ENCODE data around the gene SAV1.
"Not testable (repeated sequence)": the region's sequence is repeated elsewhere in the genome, so short reads cannot be mapped to it uniquely, and the experiment has no call there.

SAV1 gene

GRCh38 chr14:50667996-50668825, at the start of gene SAV1:
Gene SAV1 (minus strand): TSS chr14:50668306. CDS start chr14:50667967, 339 bp downstream.
- peak; percentile 35 for DNase-seq (ENCODE audit: low read depth)

- DNase-seq (ENCODE audit: low read depth): no peak
These were observed 49.7 kb upstream of the SAV1 start for GRCh38 chr14:50717811-50718210.

GRCh38 chr14:50714450-50715073, 46.5 kb upstream of the SAV1 start:
- no peak for DNase-seq (ENCODE audit: low read depth)

GRCh38 chr14:50711043-50711442, 42.9 kb upstream of the SAV1 start:
- no peak for DNase-seq (ENCODE audit: low read depth)

GRCh38 chr14:50705026-50705593, 37.0 kb upstream of the SAV1 start:
- DNase-seq (ENCODE audit: low read depth): no peak

GRCh38 chr14:50704454-50705010, 36.4 kb upstream of the SAV1 start:
- DNase-seq (ENCODE audit: low read depth): no peak

GRCh38 chr14:50697659-50698290, 29.7 kb upstream of the SAV1 start:
- no peak for DNase-seq (ENCODE audit: low read depth)

GRCh38 chr14:50694260-50694659, 26.2 kb upstream of the SAV1 start:
- not testable (repeated sequence) for DNase-seq (ENCODE audit: low read depth)

GRCh38 chr14:50688875-50689274, 20.8 kb upstream of the SAV1 start:
- no peak for DNase-seq (ENCODE audit: low read depth)

GRCh38 chr14:50679674-50680073, 11.6 kb upstream of the SAV1 start:
- no peak for DNase-seq (ENCODE audit: low read depth)

- DNase-seq (ENCODE audit: low read depth): no peak
These were observed 10.1 kb upstream of the SAV1 start for GRCh38 chr14:50678163-50678562.

- DNase-seq (ENCODE audit: low read depth): no peak
These were observed 9.5 kb upstream of the SAV1 start for GRCh38 chr14:50677527-50678063.

- no peak for DNase-seq (ENCODE audit: low read depth)
These were observed 8.9 kb upstream of the SAV1 start for GRCh38 chr14:50676814-50677516.

GRCh38 chr14:50675597-50675996, 7.5 kb upstream of the SAV1 start:
- no peak for DNase-seq (ENCODE audit: low read depth)

GRCh38 chr14:50670866-50671256, 2.8 kb upstream of the SAV1 start:
- no peak for DNase-seq (ENCODE audit: low read depth)

GRCh38 chr14:50670196-50670865, 2.2 kb upstream of the SAV1 start:
- no peak for DNase-seq (ENCODE audit: low read depth)

- no peak for DNase-seq (ENCODE audit: low read depth)
These were observed 1.4 kb upstream of the SAV1 start for GRCh38 chr14:50669441-50669986.

- DNase-seq (ENCODE audit: low read depth): no peak
These were observed 679 bp upstream of the SAV1 start for GRCh38 chr14:50668826-50669143.

- DNase-seq (ENCODE audit: low read depth): no peak
These were observed 466 bp downstream of the SAV1 start for GRCh38 chr14:50667684-50667995.

- no peak for DNase-seq (ENCODE audit: low read depth)
These were observed 1.1 kb downstream of the SAV1 start for GRCh38 chr14:50666772-50667683.
